Adipose tissue (tissue), 3 donors: Measurements from ENCODE around the gene TMEM126B. TPM values are rescaled to one million over a fixed set of nuclear protein-coding genes. Genes with fewer than 3 reads are reported as not detected.
"Not testable (repeated sequence)": the region's sequence is repeated elsewhere in the genome, so short reads cannot be mapped to it uniquely, and the experiment has no call there.

ENCODE experiments used
- H3K27ac ChIP-seq: one replicate; pipeline ENCODE4 v1.5.1; 2013; ENCODE audit warnings: low read depth, low read length
- WGBS, 3 donors: extraction: QIAGEN DNeasy Blood & Tissue Kit; methylation state at CpG; one replicate each; pipeline ENCODE4 v1.1.7; 2013; 5-methylcytosine and 5-hydroxymethylcytosine counted together
- polyA plus RNA-seq, 3 donors: library from polyadenylated mRNA; stranded (reverse); fragments of 200-250 nt; gene quantifications; one replicate each; pipeline ENCODE4 v1.2.3, GENCODE V29; 2013
- donor health status: healthy with polysubstance abuse.
- donor health status: Bipolar disorder and iron deficiency.
- donor health status: healthy.

The TMEM126B gene
- 10 to 100 TPM; 25.8 to 90.9 (median 49.4) TPM for polyA plus RNA-seq

DNA sequence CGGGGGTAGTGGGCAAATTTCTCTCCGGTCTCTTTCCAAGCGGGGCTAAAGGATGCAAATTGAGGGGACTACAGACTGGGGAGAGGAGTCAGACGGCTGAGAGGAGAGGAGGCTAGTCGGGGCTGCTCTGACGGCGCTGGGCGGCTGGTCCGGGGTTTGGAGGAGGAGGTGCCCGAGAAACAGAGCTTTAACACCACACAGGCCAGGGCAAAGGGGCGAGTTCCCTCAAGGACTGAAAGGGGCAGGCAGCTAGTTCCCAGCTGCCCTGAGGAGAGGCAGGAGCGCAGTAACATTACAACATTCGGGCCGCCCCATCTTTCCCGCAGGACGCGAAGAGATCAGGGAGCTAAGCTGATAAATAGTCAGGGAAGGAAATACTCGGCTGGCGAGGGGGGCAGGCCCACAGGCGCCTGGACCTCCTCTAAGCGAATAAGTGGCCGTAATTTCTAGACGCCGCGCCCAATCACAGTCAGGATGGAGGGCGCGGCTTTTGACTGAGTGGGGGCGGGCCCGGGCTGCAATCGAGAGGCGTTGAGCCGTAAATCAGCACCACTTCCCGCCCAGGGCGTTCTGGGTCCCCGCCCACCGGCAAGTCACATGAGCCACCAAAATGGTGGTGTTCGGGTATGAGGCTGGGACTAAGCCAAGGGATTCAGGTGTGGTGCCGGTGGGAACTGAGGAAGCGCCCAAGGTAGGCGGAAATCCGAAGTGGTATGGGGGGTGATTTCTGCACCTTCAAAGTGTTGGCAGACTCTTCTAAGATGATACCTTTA, at the start of gene TMEM126B:
Gene TMEM126B (plus strand): TSS at position 596 of the 773 bp plus-strand sequence. CDS start 15 bp downstream, at position 611.
- WGBS, 3 donors, result 0 to 1% (median 0%) methylated on average over 41 of the region's 41 CpGs
- peak within 1 kb of the TSS; percentile 78 for H3K27ac ChIP-seq

GRCh38 chr11:85582111-85582510, 46.3 kb upstream of the TMEM126B start:
- 67 to 73% (median 68%) methylated on average over 2 of the region's 2 CpGs for WGBS, 3 donors

GRCh38 chr11:85589373-85589772, 39.0 kb upstream of the TMEM126B start:
- H3K27ac ChIP-seq, result no peak overlapping the region
- WGBS, 3 donors, result 82 to 88% (median 88%) methylated on average over 3 of the region's 3 CpGs

More at GRCh38 chr11:85582111-85582510, 46.3 kb upstream of the TMEM126B start:
- H3K27ac ChIP-seq, result no peak overlapping the region

DNA sequence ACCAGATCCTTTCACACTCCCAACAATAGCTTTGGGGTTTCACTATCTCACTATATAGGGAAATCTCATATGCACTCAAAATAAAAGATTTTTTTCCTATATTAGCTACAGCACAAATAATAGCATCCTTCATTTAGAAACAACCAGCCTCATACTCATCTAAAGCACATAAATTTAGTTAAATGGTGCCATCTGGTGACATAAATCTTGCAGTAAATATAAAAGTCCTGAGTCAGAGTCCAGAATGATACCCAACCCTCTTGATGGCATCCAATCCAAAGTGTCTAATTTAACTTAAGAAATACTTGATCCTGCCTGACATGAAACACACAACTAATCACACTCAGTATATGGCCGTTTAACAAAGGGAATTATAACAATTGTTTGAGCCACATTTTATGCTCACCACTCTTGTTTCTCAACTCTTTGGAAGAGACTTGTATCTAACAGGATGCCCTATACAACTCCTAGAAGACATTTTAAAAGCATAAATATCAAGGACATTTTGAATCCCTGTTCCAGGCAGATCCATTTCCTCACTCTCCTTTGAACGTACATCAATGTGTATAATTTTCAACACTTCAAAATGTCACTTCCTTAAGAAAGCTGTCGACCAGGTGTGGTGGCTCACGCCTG, 37.4 kb upstream of the TMEM126B start:
- no peak overlapping the region for H3K27ac ChIP-seq
- 73 to 77% (median 75%) methylated on average over 4 of the region's 4 CpGs for WGBS, 3 donors

- H3K27ac ChIP-seq, result no peak overlapping the region
Observed at GRCh38 chr11:85595285-85595884, 33.0 kb upstream of the TMEM126B start.

DNA sequence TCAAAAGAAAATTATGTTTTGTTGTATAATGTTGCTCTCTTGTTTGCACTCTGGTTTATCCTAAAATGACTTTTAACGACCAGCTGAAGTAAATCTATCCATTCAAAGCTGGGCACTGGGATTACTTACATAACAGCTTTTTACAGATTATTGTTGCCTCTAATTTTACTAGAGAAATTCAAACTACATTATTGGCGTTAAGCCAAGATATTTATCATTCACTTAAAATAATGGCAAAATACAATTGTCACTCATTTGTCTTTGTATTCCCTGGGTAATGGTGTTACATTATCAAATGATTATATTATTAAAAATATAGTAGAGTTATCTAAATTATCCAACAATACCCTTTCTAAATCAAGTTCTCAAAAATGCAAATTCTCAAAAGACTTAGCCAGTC, 31.5 kb upstream of the TMEM126B start:
- 69 to 75% (median 74%) methylated on average over 2 of the region's 2 CpGs for WGBS, 3 donors
- H3K27ac ChIP-seq, result no peak overlapping the region

DNA sequence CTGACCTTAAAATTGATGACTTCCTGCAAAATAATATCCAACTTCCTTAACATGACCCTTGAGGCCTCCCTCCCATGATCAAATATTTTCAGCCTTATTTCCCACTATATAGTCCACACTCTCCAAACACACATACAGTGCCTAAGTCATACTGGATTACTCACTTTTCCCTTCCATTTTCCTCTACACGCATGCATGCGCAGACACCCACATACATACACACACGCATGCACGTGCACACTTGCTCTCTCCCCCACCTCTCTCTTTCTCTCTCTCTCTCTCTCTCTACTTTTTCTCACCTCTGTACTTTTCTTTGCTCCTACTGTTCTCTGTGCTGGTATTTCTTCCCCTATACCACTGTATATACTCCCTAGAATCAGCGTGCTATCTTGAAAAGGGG, 29.3 kb upstream of the TMEM126B start:
- no peak overlapping the region for H3K27ac ChIP-seq
- WGBS, 3 donors, result 60 to 69% (median 66%) methylated on average over 5 of the region's 5 CpGs

- no peak overlapping the region for H3K27ac ChIP-seq
- 88 to 97% (median 92%) methylated on average over 2 of the region's 2 CpGs for WGBS, 3 donors
Observed at GRCh38 chr11:85602526-85603213, 25.7 kb upstream of the TMEM126B start.

GRCh38 chr11:85603220-85603619, 25.2 kb upstream of the TMEM126B start:
- H3K27ac ChIP-seq, result no peak overlapping the region
- 85 to 93% (median 88%) methylated on average over 4 of the region's 4 CpGs for WGBS, 3 donors

GRCh38 chr11:85606237-85606636, 22.2 kb upstream of the TMEM126B start:
- not testable (repeated sequence) for H3K27ac ChIP-seq
- WGBS, 3 donors, result 94 to 97% (median 95%) methylated on average over 3 of the region's 3 CpGs

- H3K27ac ChIP-seq, result not testable (repeated sequence)
Observed at GRCh38 chr11:85608621-85609020, 19.8 kb upstream of the TMEM126B start.

DNA sequence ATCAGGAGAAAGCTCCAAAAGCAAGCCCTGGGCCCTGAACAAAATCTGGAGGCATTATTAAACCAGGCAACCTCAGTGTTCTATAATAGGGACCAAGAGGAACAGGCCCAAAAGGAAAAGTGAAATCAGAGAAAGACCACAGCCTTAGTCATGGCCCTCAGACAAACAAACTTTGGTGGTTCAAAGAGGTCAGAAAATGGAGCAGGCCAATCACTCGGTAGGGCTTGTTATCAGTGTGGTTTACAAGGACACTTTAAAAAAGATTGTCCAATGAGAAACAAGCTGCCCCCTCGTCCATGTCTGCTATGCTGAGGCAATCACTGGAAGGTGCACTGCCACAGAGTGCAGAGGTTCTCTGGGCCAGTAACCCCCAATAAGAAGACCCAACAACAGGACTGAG, 19.1 kb upstream of the TMEM126B start:
- 73 to 93% (median 75%) methylated on average over 2 of the region's 2 CpGs for WGBS, 3 donors
- H3K27ac ChIP-seq, result not testable (repeated sequence)

DNA sequence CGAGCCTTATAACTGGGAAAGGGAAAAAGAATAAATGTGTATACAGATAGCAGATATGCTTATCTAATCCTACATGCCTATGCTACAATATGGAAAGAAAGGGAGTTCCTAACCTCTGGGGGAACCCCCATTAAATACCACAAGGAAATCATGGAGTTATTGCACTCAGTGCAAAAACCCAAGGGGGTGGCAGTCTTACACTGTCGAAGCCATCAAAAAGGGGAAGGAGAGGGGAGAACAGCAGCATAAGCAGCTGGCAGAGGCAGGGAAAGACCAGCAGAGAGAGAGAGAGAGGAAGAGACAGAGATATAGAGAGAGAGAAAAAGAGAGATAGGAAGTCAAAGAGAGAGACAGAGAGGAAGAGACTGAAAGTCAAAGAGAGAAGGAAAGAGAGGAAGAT, 16.8 kb upstream of the TMEM126B start:
- 66 to 75% (median 70%) methylated on average over 2 of the region's 2 CpGs for WGBS, 3 donors

GRCh38 chr11:85619499-85619898, 8.9 kb upstream of the TMEM126B start:
- no peak overlapping the region for H3K27ac ChIP-seq
- WGBS, 3 donors, result 79 to 86% (median 80%) methylated on average over 6 of the region's 6 CpGs

More for the DNA sequence above, 16.8 kb upstream of the TMEM126B start:
- H3K27ac ChIP-seq, result not testable (repeated sequence)

DNA sequence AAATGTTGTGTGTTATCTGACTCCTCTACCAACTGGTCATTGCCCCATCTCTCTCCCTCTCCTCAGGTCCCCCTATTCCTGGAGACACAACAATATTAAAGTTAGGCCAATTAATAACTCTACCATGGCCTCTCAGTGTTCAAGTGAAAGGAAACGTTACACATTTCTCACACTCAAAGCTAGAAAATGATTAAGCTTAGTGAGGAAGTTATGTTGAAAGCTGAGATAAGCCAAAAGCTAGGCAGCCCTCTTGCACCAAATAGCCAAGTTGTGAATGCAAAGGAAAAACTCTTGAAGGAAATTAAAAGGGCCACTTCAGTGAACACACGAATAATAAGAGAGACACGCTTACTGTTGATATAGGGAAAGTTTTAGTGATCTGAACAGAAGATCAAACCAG, 8.1 kb upstream of the TMEM126B start:
- WGBS, 3 donors, result 57 to 72% (median 72%) methylated on average over 3 of the region's 3 CpGs
- no peak overlapping the region for H3K27ac ChIP-seq

- H3K27ac ChIP-seq, result no peak overlapping the region
- WGBS, 3 donors, result 51 to 67% (median 56%) methylated on average over 2 of the region's 2 CpGs
Observed at GRCh38 chr11:85626496-85626895, 1.9 kb upstream of the TMEM126B start.

- WGBS, 3 donors, result 0 to 1% (median 1%) methylated on average over 23 of the region's 23 CpGs
- H3K27ac ChIP-seq, result peak within 1 kb of the TSS; percentile 78
Observed at GRCh38 chr11:85627332-85627997, 928 bp upstream of the TMEM126B start, which contains the start of gene DLG2. Gene DLG2, minus strand, starts transcription at chr11:85627344.

DNA sequence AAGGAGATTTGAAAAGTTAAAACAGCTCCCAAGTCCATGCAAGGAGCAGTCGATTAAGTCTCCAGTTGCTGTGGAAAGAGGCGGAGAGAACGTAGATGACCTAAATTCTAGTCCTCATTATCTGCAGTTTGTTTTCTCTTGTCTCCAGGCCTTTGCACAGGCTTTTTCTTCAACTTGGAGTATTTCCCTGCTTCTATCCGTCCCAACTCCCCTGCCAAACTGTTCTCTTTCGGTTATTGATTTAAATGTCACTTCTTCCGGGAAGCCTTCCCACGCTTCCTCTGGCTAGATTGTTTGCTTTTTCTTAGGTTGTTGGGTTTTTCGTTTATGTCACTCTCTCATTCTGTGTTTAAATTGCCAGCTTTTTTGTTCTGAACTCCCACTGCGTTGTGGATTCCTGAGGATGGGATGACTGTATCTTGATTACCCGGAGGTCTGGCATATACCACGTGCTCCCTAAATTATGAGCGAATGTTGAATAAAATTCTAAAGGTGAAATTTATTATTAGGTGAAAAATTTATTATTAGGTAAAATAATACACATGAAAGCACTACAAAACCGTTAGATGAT, 463 bp downstream of the TMEM126B start:
- WGBS, 3 donors, result 1 to 2% (median 2%) methylated on average over 13 of the region's 13 CpGs
- H3K27ac ChIP-seq, result peak overlapping the region; percentile 13
